Sigmoid colon (tissue), 7 donors: ENCODE measurements around the gene KRTAP21-3. TPM values are rescaled to one million over a fixed set of nuclear protein-coding genes. Genes with fewer than 3 reads are reported as not detected.
"Not testable (repeated sequence)": the region's sequence is repeated elsewhere in the genome, so short reads cannot be mapped to it uniquely, and the experiment has no call there.

Experiments
- DNase-seq: peaks from one replicate; pipeline ENCODE4 v3.0.0-alpha.2; 2019
- H3K27ac ChIP-seq, 4 donors: fragments of 200-600 bp; sonication (generic); one replicate each; pipeline ENCODE4 v1.5.1; 2016 to 2019; ENCODE audit warnings: mild to moderate bottlenecking in 1 of 4
- H3K27me3 ChIP-seq, 3 donors: fragments of 200-600 bp; sonication (generic); one replicate each; pipeline ENCODE4 v1.5.1; 2019; ENCODE audit warnings: mild to moderate bottlenecking in 1 of 3
- H3K36me3 ChIP-seq, 4 donors: fragments of 200-600 bp; sonication (generic); one replicate each; pipeline ENCODE4 v1.5.1; 2016 to 2019
- H3K4me1 ChIP-seq, 4 donors: fragments of 200-600 bp; sonication (generic); one replicate each; pipeline ENCODE4 v1.5.1; 2017 to 2019
- H3K4me3 ChIP-seq, 4 donors: fragments of 200-600 bp; sonication (generic); one replicate each; pipeline ENCODE4 v1.5.1; 2017 to 2019; ENCODE audit warnings: mild to moderate bottlenecking in 2 of 4, moderate library complexity in 1 of 4
- H3K9me3 ChIP-seq, 4 donors: fragments of 200-600 bp in 3 of 4; sonication (generic) in 3 of 4; one replicate each; pipeline versions ENCODE4 v1.5.1 to v1.6.1; 2013 to 2019
- EP300 ChIP-seq, 4 donors: sonication (generic); formaldehyde crosslinking; IDR thresholded peaks; one replicate each; pipeline ENCODE4 v1.6.1; 2017; ENCODE audit warnings: antibody characterized with exemption in 4 of 4
- POLR2A ChIP-seq, 2 donors: fragments of 450-650 bp; IDR thresholded peaks; one replicate each; pipeline ENCODE4 v1.6.1; 2016; ENCODE audit warnings: antibody characterized with exemption in 2 of 2, mild to moderate bottlenecking in 2 of 2, moderate library complexity in 2 of 2
- POLR2AphosphoS5 ChIP-seq, 4 donors: sonication (generic); formaldehyde crosslinking; IDR thresholded peaks; one replicate each; pipeline ENCODE4 v1.6.1; 2017; ENCODE audit warnings: antibody characterized with exemption in 4 of 4
- whole genome bisulfite sequencing, 2 donors: extraction: QIAGEN DNeasy Blood & Tissue Kit; methylation state at CpG; one replicate each; pipeline ENCODE4 v1.1.7; 2013; 5-methylcytosine and 5-hydroxymethylcytosine counted together
- intact Hi-C: fragments of 100-400 bp; cut with DNase I; formaldehyde crosslinking; loops from one replicate; pipeline ENCODE4 v1.15.1; 2023
- polyA plus RNA-seq, 3 donors: library from polyadenylated mRNA; stranded (reverse); fragments of 200-250 nt; gene quantifications; one replicate each; pipeline ENCODE4 v1.2.3, GENCODE V29; 2013
- total RNA-seq, 4 donors: library from RNA; depleted of rRNA; stranded (reverse); fragments of >200 nt; gene quantifications; one replicate each; pipeline ENCODE4 v1.1.0, GENCODE V29; 2016
- TF ChIP-seq, protein P1 (sequence below), 4 experiments: fragments of 450-650 bp in 3 of 4; fragments of 200-600 bp in 1 of 4; IDR thresholded peaks; one replicate each; pipeline ENCODE4 v1.5.1; 2016 to 2019; ENCODE audit warnings: antibody characterized with exemption in 4 of 4, mild to moderate bottlenecking in 3 of 4, moderate library complexity in 2 of 4
- donor health status: healthy with polysubstance abuse.
- donor health status: Bipolar disorder and iron deficiency.
- donor health status: healthy.

The KRTAP21-3 gene, protein sequence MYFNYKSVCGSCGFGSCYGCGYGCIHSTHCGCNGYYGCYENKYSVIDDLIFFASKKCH
- total RNA-seq, result not detected
- polyA plus RNA-seq, result not detected

DNA sequence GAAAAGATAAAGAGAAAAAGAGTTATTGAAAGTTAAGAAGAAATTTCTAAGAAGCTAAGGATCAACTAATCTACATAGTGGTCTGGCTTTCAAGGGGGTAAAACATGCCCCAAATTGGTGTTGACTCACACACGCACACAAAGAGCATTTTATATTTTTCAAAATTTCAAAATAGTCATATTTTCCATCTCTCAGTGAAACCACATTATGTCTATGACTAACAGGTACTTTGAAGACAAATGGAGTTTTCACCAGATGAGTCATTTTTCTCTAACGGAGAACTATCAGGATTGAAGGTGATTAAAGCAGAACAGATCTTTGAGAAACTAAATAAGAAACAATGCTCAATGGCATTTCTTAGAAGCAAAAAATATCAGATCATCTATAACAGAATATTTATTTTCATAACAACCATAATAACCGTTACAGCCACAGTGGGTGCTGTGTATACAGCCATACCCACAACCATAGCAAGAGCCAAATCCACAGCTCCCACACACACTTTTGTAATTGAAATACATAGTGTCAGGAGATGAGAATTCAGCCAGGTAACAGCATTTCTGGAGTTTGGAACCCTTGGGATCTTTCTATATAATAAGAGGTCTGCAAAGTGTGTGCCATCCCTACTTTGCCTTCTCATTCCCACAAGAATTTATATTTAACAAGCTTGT is at the start of gene KRTAP21-3:
Gene KRTAP21-3 (minus strand): TSS at position 539 of the 671 bp plus-strand sequence. CDS start 18 bp downstream, at position 521.
- Histone ChIP-seq H3K9me3 (no peaks in the 10 kb centered on the region), H3K4me3 (no peak within 1 kb of the TSS), H3K27ac (no peak within 1 kb of the TSS), H3K27me3 (no peaks in the 10 kb centered on the region), H3K4me1 (no peaks in the 10 kb centered on the region), H3K36me3 (no peaks in the 10 kb centered on the region)
- TF ChIP-seq POLR2AphosphoS5 (IDR thresholded peaks at IDR 0.05), result no peak
- no peak for TF ChIP-seq POLR2A (IDR thresholded peaks at IDR 0.05)
- TF ChIP-seq EP300 (IDR thresholded peaks at IDR 0.05), result no peak
- TF ChIP-seq, protein P1, sequence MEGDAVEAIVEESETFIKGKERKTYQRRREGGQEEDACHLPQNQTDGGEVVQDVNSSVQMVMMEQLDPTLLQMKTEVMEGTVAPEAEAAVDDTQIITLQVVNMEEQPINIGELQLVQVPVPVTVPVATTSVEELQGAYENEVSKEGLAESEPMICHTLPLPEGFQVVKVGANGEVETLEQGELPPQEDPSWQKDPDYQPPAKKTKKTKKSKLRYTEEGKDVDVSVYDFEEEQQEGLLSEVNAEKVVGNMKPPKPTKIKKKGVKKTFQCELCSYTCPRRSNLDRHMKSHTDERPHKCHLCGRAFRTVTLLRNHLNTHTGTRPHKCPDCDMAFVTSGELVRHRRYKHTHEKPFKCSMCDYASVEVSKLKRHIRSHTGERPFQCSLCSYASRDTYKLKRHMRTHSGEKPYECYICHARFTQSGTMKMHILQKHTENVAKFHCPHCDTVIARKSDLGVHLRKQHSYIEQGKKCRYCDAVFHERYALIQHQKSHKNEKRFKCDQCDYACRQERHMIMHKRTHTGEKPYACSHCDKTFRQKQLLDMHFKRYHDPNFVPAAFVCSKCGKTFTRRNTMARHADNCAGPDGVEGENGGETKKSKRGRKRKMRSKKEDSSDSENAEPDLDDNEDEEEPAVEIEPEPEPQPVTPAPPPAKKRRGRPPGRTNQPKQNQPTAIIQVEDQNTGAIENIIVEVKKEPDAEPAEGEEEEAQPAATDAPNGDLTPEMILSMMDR (IDR thresholded peaks at IDR 0.05), result no peak
- 74 to 75% methylated on average over 3 of the region's 3 CpGs for WGBS, 2 donors
- intact Hi-C loops, result no loop called here
- no peak for DNase-seq

DNA sequence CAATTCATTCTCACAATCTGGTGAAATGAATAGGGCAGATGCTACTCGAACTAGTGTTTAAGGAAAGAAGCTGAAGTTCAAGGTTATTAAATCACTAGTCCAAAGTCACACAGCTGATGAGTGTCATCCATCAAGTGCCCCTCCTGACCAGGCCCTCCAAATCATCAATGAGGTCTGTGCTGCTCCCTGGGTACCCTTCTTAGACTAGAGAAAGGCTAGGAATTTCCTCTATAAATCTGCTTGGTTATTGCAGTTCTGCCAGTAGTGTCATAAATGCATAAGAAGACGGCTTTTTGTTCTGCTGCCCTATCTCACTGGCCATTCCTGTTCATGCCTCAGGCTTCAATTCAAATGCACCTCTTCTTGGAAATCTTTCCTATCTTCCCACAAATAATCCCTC is 42.2 kb upstream of the KRTAP21-3 start:
- Histone ChIP-seq H3K27ac (no peak overlapping the region), H3K4me1 (no peaks in the 10 kb centered on the region), H3K4me3 (no peak overlapping the region), H3K27me3 (no peaks in the 10 kb centered on the region), H3K9me3 (no peaks in the 10 kb centered on the region), H3K36me3 (no peaks in the 10 kb centered on the region)
- WGBS, 2 donors, result 53 to 68% methylated on average over 2 of the region's 2 CpGs
- TF ChIP-seq, protein P1 (IDR thresholded peaks at IDR 0.05), result no peak
- TF ChIP-seq EP300 (IDR thresholded peaks at IDR 0.05) (no peak), POLR2AphosphoS5 (IDR thresholded peaks at IDR 0.05) (no peak), POLR2A (IDR thresholded peaks at IDR 0.05) (no peak)
- DNase-seq, result no peak
- intact Hi-C loops, result no loop called here

DNA sequence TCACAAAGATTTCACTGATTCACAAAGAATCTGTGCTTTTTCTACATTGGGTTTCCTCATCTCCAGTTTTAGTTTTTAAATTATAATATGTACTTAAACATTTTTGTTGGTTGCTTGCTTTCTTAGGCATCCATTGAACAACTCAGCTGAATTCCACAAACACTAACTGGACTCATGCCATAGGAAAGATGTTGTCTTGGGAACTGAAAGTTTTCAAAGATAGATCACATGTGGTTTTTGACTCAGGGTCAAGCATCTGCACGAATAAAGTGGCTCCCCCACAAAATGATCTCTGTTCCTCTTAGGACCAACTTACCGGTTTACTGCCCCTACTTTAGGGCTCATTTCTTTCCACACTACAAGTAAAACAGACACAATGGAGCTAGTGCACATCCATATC is 39.7 kb upstream of the KRTAP21-3 start:
- H3K27ac ChIP-seq, result no peak overlapping the region

DNA sequence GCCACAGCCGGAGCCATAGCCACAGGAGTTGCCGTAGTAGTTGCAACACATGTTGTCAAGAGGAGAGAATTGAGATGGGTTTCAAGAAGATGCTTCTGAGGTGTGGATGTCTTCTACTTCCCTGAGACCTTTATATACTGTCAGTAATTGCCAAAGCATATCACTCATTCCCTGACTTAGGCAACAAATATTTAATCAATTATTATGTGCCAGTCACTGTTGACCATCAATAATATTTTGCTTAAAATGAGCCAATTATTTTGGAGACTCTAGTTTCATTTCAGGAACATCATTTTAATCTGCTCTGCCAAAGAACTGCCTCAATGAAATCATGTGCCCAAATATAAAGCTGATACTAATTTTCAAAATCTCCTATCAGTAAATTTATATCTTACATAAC is 36.8 kb upstream of the KRTAP21-3 start, which contains the start of gene KRTAP21-1:
Gene KRTAP21-1 (minus strand): TSS at position 101 of the 400 bp plus-strand sequence. CDS start 50 bp downstream, at position 51.
- intact Hi-C loops, H3K27me3 ChIP-seq, H3K4me3 ChIP-seq, H3K9me3 ChIP-seq, H3K36me3 ChIP-seq, H3K27ac ChIP-seq, H3K4me1 ChIP-seq, DNase-seq: not testable (repeated sequence)
- 93% methylated on average over 2 of the region's 2 CpGs for WGBS, 2 donors

More for the DNA sequence above, 39.7 kb upstream of the KRTAP21-3 start:
- TF ChIP-seq POLR2A (IDR thresholded peaks at IDR 0.05), result no peak
- TF ChIP-seq POLR2AphosphoS5 (IDR thresholded peaks at IDR 0.05), result no peak
- TF ChIP-seq, protein P1 (IDR thresholded peaks at IDR 0.05), result no peak
- no peak for TF ChIP-seq EP300 (IDR thresholded peaks at IDR 0.05)
- no peak for DNase-seq
- Histone ChIP-seq H3K4me3 (no peak overlapping the region), H3K36me3 (no peaks in the 10 kb centered on the region), H3K9me3 (no peaks in the 10 kb centered on the region), H3K27me3 (no peaks in the 10 kb centered on the region), H3K4me1 (no peaks in the 10 kb centered on the region)
- intact Hi-C loops, result no loop called here
- 75 to 82% methylated on average over 2 of the region's 2 CpGs for WGBS, 2 donors

DNA sequence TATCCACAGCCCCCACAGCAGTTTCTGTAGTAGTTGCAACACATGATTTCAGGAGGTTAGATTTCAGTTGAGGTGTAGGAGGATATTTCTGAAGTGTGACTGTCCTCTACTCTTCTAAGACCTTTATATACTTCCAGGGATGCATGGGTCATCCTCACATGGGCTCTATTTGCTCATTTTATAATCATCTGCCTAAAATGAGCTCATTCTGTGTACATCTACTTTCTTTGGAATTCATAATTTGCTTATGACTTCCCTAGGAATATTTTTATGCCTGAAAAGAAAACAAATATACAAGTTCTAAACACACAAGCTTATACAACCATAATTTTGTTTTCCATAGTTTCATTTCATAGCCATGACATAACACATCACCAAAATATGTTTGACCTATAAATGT is 28.6 kb upstream of the KRTAP21-3 start, which contains the start of gene KRTAP21-2:
Gene KRTAP21-2 (minus strand): TSS at position 101 of the 400 bp plus-strand sequence. CDS start 57 bp downstream, at position 44.
- no peak for TF ChIP-seq EP300 (IDR thresholded peaks at IDR 0.05)
- no peak for TF ChIP-seq POLR2AphosphoS5 (IDR thresholded peaks at IDR 0.05)
- TF ChIP-seq POLR2A (IDR thresholded peaks at IDR 0.05), result no peak
- TF ChIP-seq, protein P1 (IDR thresholded peaks at IDR 0.05), result no peak
- intact Hi-C loops, result no loop called here
- Histone ChIP-seq H3K4me3 (no peak within 1 kb of the TSS), H3K27ac (no peak within 1 kb of the TSS), H3K27me3 (no peaks in the 10 kb centered on the region), H3K4me1 (no peaks in the 10 kb centered on the region), H3K36me3 (no peaks in the 10 kb centered on the region), H3K9me3 (peaks cover 0 to 2% (median 0%) of the 10 kb centered on the region in 4 donors)
- DNase-seq, result no peak
